HUES64 (cell line): ENCODE measurements around the gene EIF3J.
"Not testable (repeated sequence)": the region's sequence is repeated elsewhere in the genome, so short reads cannot be mapped to it uniquely, and the experiment has no call there.

Experiments used
- H3K27ac ChIP-seq: 2 replicates; pipeline ENCODE4 v1.7.0; 2013; ENCODE audit warnings: low read depth, low read length, inconsistent platforms
- H3K27me3 ChIP-seq: 2 replicates; pipeline ENCODE4 v1.6.1; 2013; ENCODE audit warnings: mild to moderate bottlenecking, low read length; ENCODE audit not compliant: insufficient read depth
- H3K36me3 ChIP-seq: 2 replicates; pipeline ENCODE4 v1.6.1; 2013; ENCODE audit warnings: mild to moderate bottlenecking, low read length; ENCODE audit not compliant: insufficient read depth
- H3K4me1 ChIP-seq: 2 replicates; pipeline ENCODE4 v1.6.1; 2013; ENCODE audit warnings: mild to moderate bottlenecking, low read length, moderate library complexity; ENCODE audit not compliant: insufficient read depth
- H3K4me3 ChIP-seq: 2 replicates; pipeline ENCODE4 v1.5.1; 2013; ENCODE audit warnings: mild to moderate bottlenecking, low read length, moderate library complexity
- H3K9ac ChIP-seq: 2 replicates; pipeline ENCODE4 v1.6.1; 2013; ENCODE audit warnings: mild to moderate bottlenecking, low read depth, low read length
- H3K9me3 ChIP-seq: 2 replicates; pipeline ENCODE4 v1.6.1; 2013; ENCODE audit warnings: low read depth, low read length; ENCODE audit not compliant: insufficient read depth
- WGBS: fragments of 150-250, 120-280 bp; methylation state at CpG from one replicate; pipeline ENCODE4 v1.1.7; 2013; ENCODE audit warnings: missing lambda C conversion rate; 5-methylcytosine and 5-hydroxymethylcytosine counted together

EIF3J gene

GRCh38 chr15:44542596-44542995, 5.6 kb downstream of the EIF3J start:
- Histone ChIP-seq H3K4me1 (peaks cover 17% of the 10 kb centered on the region), H3K27ac (no peak overlapping the region), H3K36me3 (peaks cover 37% of the 10 kb centered on the region), H3K9me3 (no peaks in the 10 kb centered on the region), H3K4me3 (no peak overlapping the region), H3K9ac (no peak overlapping the region), H3K27me3 (no peaks in the 10 kb centered on the region)

DNA sequence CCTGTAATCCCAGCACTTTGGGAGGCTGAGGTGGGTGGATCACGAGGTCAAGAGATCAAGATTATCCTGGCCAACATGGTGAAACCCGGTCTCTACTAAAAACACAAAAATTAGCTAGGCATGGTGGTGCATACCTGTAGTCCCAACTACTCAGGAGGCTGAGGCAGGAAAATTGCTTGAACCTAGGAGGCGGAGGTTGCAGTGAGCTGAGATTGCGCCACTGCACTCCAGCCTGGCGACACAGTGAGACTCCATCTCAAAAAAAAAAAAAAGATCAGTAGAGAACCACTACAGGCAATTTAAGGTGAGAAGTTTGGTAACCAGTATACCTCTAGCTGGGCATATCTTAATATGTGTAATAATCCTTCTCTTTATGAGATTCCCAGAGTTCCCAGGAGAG, 7.8 kb downstream of the EIF3J start:
- not testable (repeated sequence) for H3K27ac ChIP-seq, H3K4me3 ChIP-seq, H3K9ac ChIP-seq, H3K27me3 ChIP-seq, H3K9me3 ChIP-seq, H3K4me1 ChIP-seq
- peaks cover 36% of the 10 kb centered on the region for H3K36me3 ChIP-seq
- 96% methylated on average over 5 of the region's 5 CpGs for WGBS

DNA sequence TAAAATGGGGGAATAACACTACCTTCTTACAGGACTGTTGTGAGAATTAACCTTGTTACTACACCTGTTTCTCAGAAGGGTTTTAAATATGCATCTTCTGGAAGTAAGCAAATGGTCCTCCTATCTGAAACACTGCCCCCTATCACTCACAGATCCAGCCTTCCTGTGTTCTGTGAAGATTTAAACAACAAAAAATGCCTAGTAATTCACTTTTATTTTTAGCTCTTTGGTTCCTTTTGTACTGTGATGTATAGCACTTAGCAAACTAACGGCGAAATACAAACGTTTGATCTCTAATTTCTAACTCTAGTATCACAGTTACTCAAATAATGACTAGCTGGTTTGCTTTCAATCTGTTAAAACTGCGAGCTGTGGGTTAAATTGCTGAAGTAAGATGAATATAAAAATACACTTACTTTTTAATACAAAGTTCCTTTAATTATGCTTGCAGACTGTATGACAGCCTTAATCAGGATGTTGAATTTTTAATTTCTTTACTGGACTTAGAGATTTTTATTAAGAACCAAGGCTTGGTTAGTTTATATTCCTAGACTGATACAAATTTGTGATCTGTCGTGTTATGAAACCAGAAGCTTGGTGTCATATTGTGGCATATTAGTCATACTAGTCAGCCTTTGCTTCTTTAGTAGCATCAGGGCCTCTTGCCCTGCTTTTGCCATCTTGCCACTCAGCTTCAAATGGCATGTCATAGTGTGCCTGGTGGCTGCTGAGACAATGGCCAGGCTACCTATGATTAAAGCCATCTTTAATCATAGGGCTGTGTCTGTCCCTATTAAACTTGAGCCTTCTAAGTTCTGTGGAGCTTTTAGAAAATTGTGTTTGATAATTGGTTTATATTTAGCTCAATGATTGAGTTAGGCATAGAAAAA, 9.2 kb downstream of the EIF3J start:
- H3K27me3 ChIP-seq = no peaks in the 10 kb centered on the region
- peaks cover 33% of the 10 kb centered on the region for H3K36me3 ChIP-seq
- peaks cover 9% of the 10 kb centered on the region; the same call in 1 of the 2 replicates for H3K4me1 ChIP-seq
- no peak overlapping the region for H3K27ac ChIP-seq
- H3K4me3 ChIP-seq = no peak overlapping the region
- H3K9ac ChIP-seq = no peak overlapping the region
- no peaks in the 10 kb centered on the region for H3K9me3 ChIP-seq
- WGBS = 92% methylated on average over 4 of the region's 5 CpGs

- H3K27ac ChIP-seq, H3K27me3 ChIP-seq, H3K4me3 ChIP-seq, H3K4me1 ChIP-seq, H3K9ac ChIP-seq, H3K9me3 ChIP-seq: not testable (repeated sequence)
- H3K36me3 ChIP-seq = peaks cover 45% of the 10 kb centered on the region
- 96% methylated on average over 9 of the region's 9 CpGs for WGBS
Measured at GRCh38 chr15:44549152-44549551, 12.2 kb downstream of the EIF3J start.

DNA sequence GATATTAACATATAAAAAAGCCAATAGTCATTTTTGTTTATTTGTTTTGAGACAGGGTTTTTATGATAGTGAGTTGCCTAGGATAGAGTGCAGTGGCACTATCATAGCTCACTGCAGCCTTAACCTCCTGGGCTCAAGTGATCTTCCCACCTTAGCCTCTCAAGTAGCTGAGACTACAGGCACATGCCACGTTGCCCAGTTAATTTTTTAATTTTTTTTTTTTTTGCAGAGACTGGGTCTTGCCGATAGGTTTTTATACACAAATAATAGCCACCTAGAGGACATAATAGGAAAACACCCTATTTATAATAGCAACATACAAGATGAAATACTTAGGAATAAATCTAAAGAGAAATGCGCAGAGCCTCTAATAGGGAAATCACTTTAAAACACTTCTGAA, 13.3 kb downstream of the EIF3J start:
- Histone ChIP-seq H3K27ac (no peak overlapping the region), H3K27me3 (no peaks in the 10 kb centered on the region), H3K9ac (no peak overlapping the region), H3K9me3 (no peaks in the 10 kb centered on the region), H3K36me3 (peaks cover 56% of the 10 kb centered on the region), H3K4me1 (peaks cover 9% of the 10 kb centered on the region; the same call in 1 of the 2 replicates), H3K4me3 (no peak overlapping the region)
- WGBS = 86% methylated on average over 2 of the region's 3 CpGs

GRCh38 chr15:44550734-44551133, 13.8 kb downstream of the EIF3J start:
- WGBS = 96% methylated on average over 4 of the region's 4 CpGs
- Histone ChIP-seq H3K9ac (no peak overlapping the region), H3K36me3 (peaks cover 60% of the 10 kb centered on the region), H3K27me3 (no peaks in the 10 kb centered on the region), H3K9me3 (no peaks in the 10 kb centered on the region), H3K4me3 (no peak overlapping the region), H3K27ac (no peak overlapping the region), H3K4me1 (peaks cover 6% of the 10 kb centered on the region; the same call in 1 of the 2 replicates)

GRCh38 chr15:44554934-44555723, 18.2 kb downstream of the EIF3J start:
- Histone ChIP-seq H3K27ac (no peak overlapping the region), H3K4me1 (no peaks in the 10 kb centered on the region), H3K9ac (no peak overlapping the region), H3K27me3 (no peaks in the 10 kb centered on the region), H3K36me3 (peaks cover 91% of the 10 kb centered on the region), H3K4me3 (no peak overlapping the region), H3K9me3 (no peaks in the 10 kb centered on the region)
- WGBS = 97% methylated on average over 4 of the region's 4 CpGs

GRCh38 chr15:44560926-44561325, 24.0 kb downstream of the EIF3J start:
- not testable (repeated sequence) for H3K4me3 ChIP-seq, H3K27me3 ChIP-seq, H3K27ac ChIP-seq, H3K9ac ChIP-seq, H3K4me1 ChIP-seq
- Histone ChIP-seq H3K9me3 (peaks cover 23% of the 10 kb centered on the region), H3K36me3 (peaks cover 96% of the 10 kb centered on the region)

- whole genome bisulfite sequencing = 95% methylated on average over 8 of the region's 8 CpGs
- H3K4me1 ChIP-seq = no peaks in the 10 kb centered on the region
- H3K4me3 ChIP-seq = no peak overlapping the region
- H3K27me3 ChIP-seq = no peaks in the 10 kb centered on the region
- no peak overlapping the region for H3K9ac ChIP-seq
- H3K36me3 ChIP-seq = peaks cover 79% of the 10 kb centered on the region
- H3K27ac ChIP-seq = no peak overlapping the region
- peaks cover 23% of the 10 kb centered on the region for H3K9me3 ChIP-seq
Measured at GRCh38 chr15:44565387-44566154, 28.6 kb downstream of the EIF3J start.

GRCh38 chr15:44566155-44566540, 29.2 kb downstream of the EIF3J start:
- 95% methylated on average over 4 of the region's 4 CpGs for WGBS
- H3K4me1 ChIP-seq = no peaks in the 10 kb centered on the region
- no peak overlapping the region for H3K4me3 ChIP-seq
- no peak overlapping the region for H3K27ac ChIP-seq
- H3K9me3 ChIP-seq = peaks cover 23% of the 10 kb centered on the region
- no peaks in the 10 kb centered on the region for H3K27me3 ChIP-seq
- peaks cover 73% of the 10 kb centered on the region for H3K36me3 ChIP-seq
- no peak overlapping the region for H3K9ac ChIP-seq

GRCh38 chr15:44568338-44568737, 31.4 kb downstream of the EIF3J start:
- Histone ChIP-seq H3K9me3 (peaks cover 23% of the 10 kb centered on the region), H3K36me3 (peaks cover 63% of the 10 kb centered on the region), H3K27ac (no peak overlapping the region)

More at GRCh38 chr15:44568338-44568737, 31.4 kb downstream of the EIF3J start:
- WGBS = 95% methylated on average over 3 of the region's 3 CpGs
- H3K4me3 ChIP-seq = no peak overlapping the region
- no peaks in the 10 kb centered on the region for H3K4me1 ChIP-seq
- H3K9ac ChIP-seq = no peak overlapping the region
- H3K27me3 ChIP-seq = no peaks in the 10 kb centered on the region
